ENCODE results near the gene SLC26A9.
"Not testable (repeated sequence)": the region's sequence is repeated elsewhere in the genome, so short reads cannot be mapped to it uniquely, and the experiment has no call there.

GRCh38 chr1:205894119-205894518 is 49.1 kb downstream of the SLC26A9 start:
- not testable (repeated sequence) for TF ChIP-seq POLR2AphosphoS5 (IDR thresholded peaks at IDR 0.05; ENCODE audit: low read depth, low read length); TAF1 (IDR thresholded peaks at IDR 0.05; ENCODE audit: borderline replicate concordance, low read depth, low read length)
